Osteocyte (in vitro differentiated cells): ENCODE data around the gene TMC4. TPM values are rescaled to one million over a fixed set of nuclear protein-coding genes. Genes with fewer than 3 reads are reported as not detected.
"Not testable (repeated sequence)": the region's sequence is repeated elsewhere in the genome, so short reads cannot be mapped to it uniquely, and the experiment has no call there.

Experiments used
- DNase-seq: peaks from one replicate; pipeline ENCODE4 v3.0.0; 2021; ENCODE audit warnings: mixed read lengths; ENCODE audit not compliant: unreplicated experiment; ENCODE audit errors: extremely low spot score
- H3K27ac Mint-ChIP-seq: one replicate; pipeline ENCODE4 v1.8.0; 2021; ENCODE audit warnings: mild to moderate bottlenecking, mixed read lengths; ENCODE audit not compliant: unreplicated experiment
- H3K27me3 Mint-ChIP-seq: one replicate; pipeline ENCODE4 v1.8.0; 2021; ENCODE audit warnings: mixed read lengths; ENCODE audit not compliant: unreplicated experiment
- H3K36me3 Mint-ChIP-seq: one replicate; pipeline ENCODE4 v1.8.0; 2021; ENCODE audit warnings: mixed read lengths; ENCODE audit not compliant: unreplicated experiment
- H3K4me1 Mint-ChIP-seq: one replicate; pipeline ENCODE4 v1.8.0; 2021; ENCODE audit warnings: mixed read lengths; ENCODE audit not compliant: unreplicated experiment
- H3K4me3 Mint-ChIP-seq: one replicate; pipeline ENCODE4 v1.8.0; 2021; ENCODE audit warnings: mild to moderate bottlenecking, moderate library complexity, mixed read lengths; ENCODE audit not compliant: unreplicated experiment
- H3K9me3 Mint-ChIP-seq: one replicate; pipeline ENCODE4 v1.8.0; 2021; ENCODE audit warnings: mixed read lengths; ENCODE audit not compliant: unreplicated experiment
- CTCF ChIP-seq: fragments of 200-600 bp; sonication (generic); IDR thresholded peaks from 2 replicates; pipeline ENCODE4 v1.5.0; 2021; ENCODE audit warnings: antibody characterized with exemption, mild to moderate bottlenecking, moderate library complexity
- total RNA-seq: library from RNA; stranded (reverse); gene quantifications from 2 replicates; pipeline ENCODE4 v1.2.1, GENCODE V29; 2021

The TMC4 gene
- total RNA-seq, 1 donor from 2014 or later: 2.7 TPM

- H3K9me3 Mint-ChIP-seq: no peaks in the 10 kb centered on the region
- no peaks in the 10 kb centered on the region for H3K36me3 Mint-ChIP-seq
- peaks cover 14% of the 10 kb centered on the region for H3K4me1 Mint-ChIP-seq
- H3K4me3 Mint-ChIP-seq: no peak overlapping the region
- H3K27me3 Mint-ChIP-seq: no peaks in the 10 kb centered on the region
- peak overlapping the region; percentile 56 for H3K27ac Mint-ChIP-seq
- TF ChIP-seq CTCF: no peak
- DNase-seq: no peak
These were observed 43.9 kb upstream of the TMC4 start for GRCh38 chr19:54216869-54217268.

GRCh38 chr19:54214734-54215133 is 41.8 kb upstream of the TMC4 start:
- not testable (repeated sequence) for H3K27me3 Mint-ChIP-seq, H3K9me3 Mint-ChIP-seq, H3K36me3 Mint-ChIP-seq, H3K4me3 Mint-ChIP-seq, DNase-seq, H3K27ac Mint-ChIP-seq
- H3K4me1 Mint-ChIP-seq: peaks cover 30% of the 10 kb centered on the region

- H3K36me3 Mint-ChIP-seq, H3K4me3 Mint-ChIP-seq, H3K27me3 Mint-ChIP-seq, H3K27ac Mint-ChIP-seq, H3K9me3 Mint-ChIP-seq, DNase-seq: not testable (repeated sequence)
- peaks cover 35% of the 10 kb centered on the region for H3K4me1 Mint-ChIP-seq
These were observed 41.3 kb upstream of the TMC4 start for GRCh38 chr19:54214217-54214616.

GRCh38 chr19:54211235-54211634 is 38.3 kb upstream of the TMC4 start:
- no peak for TF ChIP-seq CTCF
- peaks cover 16% of the 10 kb centered on the region for H3K36me3 Mint-ChIP-seq
- no peak for DNase-seq
- no peak overlapping the region for H3K4me3 Mint-ChIP-seq
- no peaks in the 10 kb centered on the region for H3K27me3 Mint-ChIP-seq
- no peaks in the 10 kb centered on the region for H3K9me3 Mint-ChIP-seq
- H3K27ac Mint-ChIP-seq: peak overlapping the region; percentile 70
- peaks cover 41% of the 10 kb centered on the region for H3K4me1 Mint-ChIP-seq

- TF ChIP-seq CTCF: no peak
- Mint-ChIP-seq H3K27me3 (no peaks in the 10 kb centered on the region), H3K4me3 (no peak overlapping the region), H3K27ac (peak overlapping the region; percentile 68), H3K4me1 (peaks cover 48% of the 10 kb centered on the region), H3K9me3 (no peaks in the 10 kb centered on the region), H3K36me3 (peaks cover 20% of the 10 kb centered on the region)
- DNase-seq: peak; percentile 93
These were observed 37.0 kb upstream of the TMC4 start for GRCh38 chr19:54209811-54210494.

- no peak overlapping the region for H3K4me3 Mint-ChIP-seq
- no peak for TF ChIP-seq CTCF
- no peak for DNase-seq
- peaks cover 55% of the 10 kb centered on the region for H3K4me1 Mint-ChIP-seq
- H3K36me3 Mint-ChIP-seq: peaks cover 27% of the 10 kb centered on the region
- H3K27ac Mint-ChIP-seq: peak overlapping the region; percentile 68
- H3K27me3 Mint-ChIP-seq: no peaks in the 10 kb centered on the region
- no peaks in the 10 kb centered on the region for H3K9me3 Mint-ChIP-seq
These were observed 36.3 kb upstream of the TMC4 start for GRCh38 chr19:54209058-54209810.
